HepG2 (cell line): Measurements from ENCODE around the gene SLC44A4. TPM values are rescaled to one million over a fixed set of nuclear protein-coding genes. Genes with fewer than 3 reads are reported as not detected.

Experiments used
- MIXL1 ChIP-seq: IDR thresholded peaks from 2 replicates; pipeline ENCODE4 v1.6.1; 2016
- NR3C1 ChIP-seq: sonication (generic); formaldehyde crosslinking; IDR thresholded peaks from 2 replicates; pipeline ENCODE4 v1.4.0; 2020; ENCODE audit warnings: missing genetic modification reagents
- PATZ1 ChIP-seq: sonication (generic); formaldehyde crosslinking; IDR thresholded peaks from 2 replicates; pipeline ENCODE4 v1.4.0; 2020; ENCODE audit warnings: missing genetic modification reagents
- PHF8 ChIP-seq: sonication (generic); formaldehyde crosslinking; IDR thresholded peaks from 2 replicates; pipeline ENCODE4 v1.5.0; 2020; ENCODE audit warnings: missing genetic modification reagents
- RCOR2 ChIP-seq: IDR thresholded peaks from 2 replicates; pipeline ENCODE4 v1.6.1; 2016; ENCODE audit warnings: missing biosample characterization, missing genetic modification reagents
- SMYD3 ChIP-seq: sonication (generic); formaldehyde crosslinking; IDR thresholded peaks from 2 replicates; pipeline ENCODE4 v1.8.1; 2023; ENCODE audit warnings: mild to moderate bottlenecking, missing genetic modification reagents
- SPEN ChIP-seq: sonication (generic); formaldehyde crosslinking; IDR thresholded peaks from 2 replicates; pipeline ENCODE4 v1.5.1; 2020; ENCODE audit warnings: low read depth, mild to moderate bottlenecking, missing genetic modification reagents
- ZFP36L2 ChIP-seq: sonication (generic); formaldehyde crosslinking; IDR thresholded peaks from 2 replicates; pipeline ENCODE4 v1.4.0; 2020; ENCODE audit warnings: missing genetic modification reagents
- ZNF263 ChIP-seq: sonication (generic); formaldehyde crosslinking; IDR thresholded peaks from 2 replicates; pipeline ENCODE4 v1.4.0; 2020; ENCODE audit warnings: missing genetic modification reagents
- ZNF496 ChIP-seq: sonication (generic); formaldehyde crosslinking; IDR thresholded peaks from 2 replicates; pipeline ENCODE4 v1.8.1; 2023; ENCODE audit warnings: mild to moderate bottlenecking, moderate library complexity, missing genetic modification reagents; ENCODE audit not compliant: insufficient replicate concordance
- ZNF513 ChIP-seq: sonication (generic); formaldehyde crosslinking; conservative IDR thresholded peaks from 2 replicates; pipeline ENCODE4 v1.5.0; 2020; ENCODE audit warnings: missing genetic modification reagents
- ZNF660 ChIP-seq: sonication (generic); formaldehyde crosslinking; IDR thresholded peaks from 2 replicates; pipeline ENCODE4 v1.5.1; 2020; ENCODE audit warnings: mild to moderate bottlenecking, low read depth, missing genetic modification reagents, borderline replicate concordance
- ZNF672 ChIP-seq: sonication (generic); formaldehyde crosslinking; IDR thresholded peaks from 2 replicates; pipeline ENCODE4 v1.8.1; 2022; ENCODE audit warnings: missing genetic modification reagents
- ZNF776 ChIP-seq: sonication (generic); formaldehyde crosslinking; IDR thresholded peaks from 2 replicates; pipeline ENCODE4 v1.4.0; 2020; ENCODE audit warnings: mild to moderate bottlenecking, missing genetic modification reagents
- polyA plus RNA-seq, 8 experiments: library from polyadenylated mRNA; depleted of rRNA in 3 of 8; stranded (reverse) in 7 of 8; unstranded in 1 of 8; fragments of >200 nt; fragmentation: Illumina TruSeq in 4 of 8; extraction: Trizol in 4 of 8; gene quantifications; 2 replicates each; pipeline versions ENCODE4 v1.2.1 to v1.2.3, GENCODE V29; 2011 to 2016; ENCODE audit warnings: low read depth in 4 of 8, missing spikeins in 1 of 8, mixed read lengths in 1 of 8; ENCODE audit not compliant: insufficient read depth in 1 of 8
- total RNA-seq, 5 experiments: library from RNA; depleted of rRNA; stranded (reverse); fragments of >200 nt; fragmentation: Illumina TruSeq; extraction: Trizol; gene quantifications; 2 replicates each; pipeline ENCODE4 v1.2.3, GENCODE V29; 2016; ENCODE audit warnings: low read depth in 1 of 5
- TF ChIP-seq, protein P1 (sequence below): sonication (generic); IDR thresholded peaks from 2 replicates; pipeline ENCODE4 v1.6.1; 2016; ENCODE audit warnings: low read depth, borderline replicate concordance
- TF ChIP-seq, protein P2 (sequence below): sonication (generic); formaldehyde crosslinking; IDR thresholded peaks from one replicate; pipeline ENCODE4 v1.5.1; 2020; ENCODE audit warnings: mild to moderate bottlenecking, missing genetic modification reagents; ENCODE audit errors: not compliant biosample characterization

Gene SLC44A4
- total and polyA plus RNA-seq, 2 of the 13 experiments (the other 11 are each of a cell fraction or from before 2014, with no cell fraction given): 3.5 to 5.9 TPM

DNA sequence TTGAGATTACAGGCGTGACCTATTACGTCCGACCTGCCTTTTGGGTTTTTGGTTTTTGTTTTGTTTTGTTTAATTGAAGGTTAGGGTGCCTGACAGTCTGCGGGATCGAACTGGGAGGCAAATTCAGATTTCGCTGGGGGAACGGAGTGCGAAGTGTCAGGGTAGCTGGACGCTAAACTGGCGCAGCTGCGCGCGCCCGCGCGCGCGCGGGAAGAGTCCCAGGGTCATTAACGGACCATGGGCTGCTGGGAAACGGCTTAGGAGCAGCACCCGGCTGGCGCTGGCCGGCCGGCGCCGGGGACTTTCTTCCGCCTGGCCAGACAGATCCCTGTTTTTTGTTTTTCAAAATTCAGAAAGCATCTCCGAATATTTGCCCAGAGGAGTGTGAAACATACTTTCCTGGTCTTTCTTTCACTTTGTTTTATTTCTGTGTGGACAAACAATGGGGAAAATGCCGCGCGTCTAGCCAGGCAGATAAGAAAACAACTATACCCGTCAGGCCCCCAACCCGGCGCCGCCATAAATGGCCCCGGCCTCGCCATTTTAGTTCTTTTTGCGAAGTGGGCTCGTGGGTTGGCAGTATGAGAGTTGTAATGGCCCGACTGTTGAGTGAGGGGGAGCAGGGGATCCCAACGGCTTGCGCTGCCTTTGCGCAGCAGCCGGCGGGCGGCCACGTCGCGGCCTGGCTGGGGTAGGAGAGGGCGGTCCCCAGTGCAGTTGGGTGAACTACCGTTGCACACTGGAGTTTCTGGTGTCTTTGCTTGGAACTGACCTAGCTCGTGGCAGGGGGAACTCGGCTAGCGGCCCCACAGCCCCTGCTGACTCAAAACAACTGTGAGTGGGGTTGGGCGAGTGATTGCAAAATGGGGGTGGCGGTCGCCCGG is 44.2 kb downstream of the SLC44A4 start (continued):
- TF ChIP-seq PATZ1 (CRISPR knock-in tag) (peak; percentile 33), ZNF496 (no peak), RCOR2 (CRISPR knock-in tag) (no peak), ZNF672 (no peak), ZNF513 (CRISPR knock-in tag) (no peak; the same call in 1 of the 2 replicates), ZNF776 (CRISPR knock-in tag) (peak; percentile 59; the same call in 1 of the 2 replicates), NR3C1 (no peak), ZNF263 (CRISPR knock-in tag) (peak; percentile 32; the same call in 1 of the 2 replicates), ZNF660 (CRISPR knock-in tag) (0 out of 2 replicates have a peak, but pooled peaks have one; percentile 73), PHF8 (CRISPR knock-in tag) (peak; percentile 86), SPEN (CRISPR knock-in tag) (peak; percentile 95), SMYD3 (CRISPR knock-in tag) (peak; percentile 84; the same call in 1 of the 2 replicates), ZFP36L2 (no peak), MIXL1 (CRISPR knock-in tag) (no peak; the same call in 1 of the 2 replicates)
- TF ChIP-seq, protein P1, sequence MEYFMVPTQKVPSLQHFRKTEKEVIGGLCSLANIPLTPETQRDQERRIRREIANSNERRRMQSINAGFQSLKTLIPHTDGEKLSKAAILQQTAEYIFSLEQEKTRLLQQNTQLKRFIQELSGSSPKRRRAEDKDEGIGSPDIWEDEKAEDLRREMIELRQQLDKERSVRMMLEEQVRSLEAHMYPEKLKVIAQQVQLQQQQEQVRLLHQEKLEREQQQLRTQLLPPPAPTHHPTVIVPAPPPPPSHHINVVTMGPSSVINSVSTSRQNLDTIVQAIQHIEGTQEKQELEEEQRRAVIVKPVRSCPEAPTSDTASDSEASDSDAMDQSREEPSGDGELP: peak; percentile 71; the same call in 1 of the 2 replicates
- TF ChIP-seq, protein P2, sequence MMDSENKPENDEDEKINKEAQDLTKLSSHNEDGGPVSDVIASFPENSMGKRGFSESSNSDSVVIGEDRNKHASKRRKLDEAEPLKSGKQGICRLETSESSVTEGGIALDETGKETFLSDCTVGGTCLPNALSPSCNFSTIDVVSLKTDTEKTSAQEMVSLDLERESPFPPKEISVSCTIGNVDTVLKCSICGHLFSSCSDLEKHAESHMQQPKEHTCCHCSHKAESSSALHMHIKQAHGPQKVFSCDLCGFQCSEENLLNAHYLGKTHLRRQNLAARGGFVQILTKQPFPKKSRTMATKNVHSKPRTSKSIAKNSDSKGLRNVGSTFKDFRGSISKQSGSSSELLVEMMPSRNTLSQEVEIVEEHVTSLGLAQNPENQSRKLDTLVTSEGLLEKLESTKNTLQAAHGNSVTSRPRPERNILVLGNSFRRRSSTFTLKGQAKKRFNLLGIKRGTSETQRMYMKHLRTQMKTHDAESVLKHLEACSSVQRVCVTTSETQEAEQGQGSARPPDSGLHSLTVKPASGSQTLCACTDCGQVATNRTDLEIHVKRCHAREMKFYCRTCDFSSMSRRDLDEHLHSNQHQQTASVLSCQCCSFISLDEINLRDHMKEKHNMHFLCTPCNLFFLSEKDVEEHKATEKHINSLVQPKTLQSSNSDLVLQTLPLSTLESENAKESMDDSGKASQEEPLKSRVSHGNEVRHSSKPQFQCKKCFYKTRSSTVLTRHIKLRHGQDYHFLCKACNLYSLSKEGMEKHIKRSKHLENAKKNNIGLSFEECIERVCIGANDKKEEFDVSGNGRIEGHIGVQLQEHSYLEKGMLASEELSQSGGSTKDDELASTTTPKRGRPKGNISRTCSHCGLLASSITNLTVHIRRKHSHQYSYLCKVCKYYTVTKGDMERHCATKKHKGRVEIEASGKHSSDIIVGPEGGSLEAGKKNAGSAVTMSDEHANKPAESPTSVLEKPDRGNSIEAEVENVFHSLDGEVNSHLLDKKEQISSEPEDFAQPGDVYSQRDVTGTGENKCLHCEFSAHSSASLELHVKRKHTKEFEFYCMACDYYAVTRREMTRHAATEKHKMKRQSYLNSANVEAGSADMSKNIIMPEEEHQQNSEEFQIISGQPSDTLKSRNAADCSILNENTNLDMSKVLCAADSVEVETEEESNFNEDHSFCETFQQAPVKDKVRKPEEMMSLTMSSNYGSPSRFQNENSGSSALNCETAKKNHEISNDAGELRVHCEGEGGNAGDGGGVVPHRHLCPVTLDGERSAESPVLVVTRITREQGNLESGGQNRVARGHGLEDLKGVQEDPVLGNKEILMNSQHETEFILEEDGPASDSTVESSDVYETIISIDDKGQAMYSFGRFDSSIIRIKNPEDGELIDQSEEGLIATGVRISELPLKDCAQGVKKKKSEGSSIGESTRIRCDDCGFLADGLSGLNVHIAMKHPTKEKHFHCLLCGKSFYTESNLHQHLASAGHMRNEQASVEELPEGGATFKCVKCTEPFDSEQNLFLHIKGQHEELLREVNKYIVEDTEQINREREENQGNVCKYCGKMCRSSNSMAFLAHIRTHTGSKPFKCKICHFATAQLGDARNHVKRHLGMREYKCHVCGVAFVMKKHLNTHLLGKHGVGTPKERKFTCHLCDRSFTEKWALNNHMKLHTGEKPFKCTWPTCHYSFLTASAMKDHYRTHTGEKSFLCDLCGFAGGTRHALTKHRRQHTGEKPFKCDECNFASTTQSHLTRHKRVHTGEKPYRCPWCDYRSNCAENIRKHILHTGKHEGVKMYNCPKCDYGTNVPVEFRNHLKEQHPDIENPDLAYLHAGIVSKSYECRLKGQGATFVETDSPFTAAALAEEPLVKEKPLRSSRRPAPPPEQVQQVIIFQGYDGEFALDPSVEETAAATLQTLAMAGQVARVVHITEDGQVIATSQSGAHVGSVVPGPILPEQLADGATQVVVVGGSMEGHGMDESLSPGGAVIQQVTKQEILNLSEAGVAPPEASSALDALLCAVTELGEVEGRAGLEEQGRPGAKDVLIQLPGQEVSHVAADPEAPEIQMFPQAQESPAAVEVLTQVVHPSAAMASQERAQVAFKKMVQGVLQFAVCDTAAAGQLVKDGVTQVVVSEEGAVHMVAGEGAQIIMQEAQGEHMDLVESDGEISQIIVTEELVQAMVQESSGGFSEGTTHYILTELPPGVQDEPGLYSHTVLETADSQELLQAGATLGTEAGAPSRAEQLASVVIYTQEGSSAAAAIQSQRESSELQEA (CRISPR knock-in tag): peak; percentile 19
